Measurements from ENCODE around the gene CDK5RAP3. TPM values are rescaled to one million over a fixed set of nuclear protein-coding genes. Genes with fewer than 3 reads are reported as not detected.
A peak's percentile ranks its signal among the peaks of the same experiment; 100 is the strongest.

CDK5RAP3 gene
- total RNA-seq, 6 experiments from 2014 or later: 47.3 to 119 (median 99.7) TPM

DNA sequence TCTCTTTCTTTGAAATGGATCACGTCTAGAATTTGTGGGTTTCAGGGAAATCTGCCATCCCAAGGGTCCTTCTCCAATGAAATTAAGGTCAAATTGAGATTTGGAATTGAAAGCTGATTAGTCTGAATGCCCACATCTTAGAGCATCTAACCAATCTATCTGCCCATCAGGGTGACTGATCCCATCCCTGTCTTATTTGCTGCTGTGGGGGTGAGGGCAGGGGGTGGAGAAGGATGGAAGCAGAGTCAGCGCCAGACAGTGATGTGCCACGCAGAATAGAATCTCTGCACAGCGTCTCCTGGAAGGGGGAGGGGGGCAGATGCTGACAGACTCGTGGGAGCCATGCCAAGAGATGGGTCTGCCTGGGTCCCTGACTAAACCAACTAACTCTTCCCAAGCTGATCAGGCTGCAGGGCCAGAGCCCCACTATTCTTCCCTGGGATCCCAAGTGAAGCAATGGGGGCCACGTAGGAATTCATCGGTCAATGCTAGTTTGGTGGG lies 32.1 kb downstream of the CDK5RAP3 start:
- intact Hi-C loops (cut with DNase I): no loop called here
- 51% methylated on average over 6 of the region's 7 CpGs for WGBS (ENCODE audit: insufficient coverage, low coverage, low lambda C conversion rate, missing lambda C conversion rate)
- DNase-seq (no peak), ATAC-seq (peak in 1 of 4 donors; percentile 21)
- TF ChIP-seq POLR2A (IDR thresholded peaks at IDR 0.05): no peak
- no peak for TF ChIP-seq CTCF (IDR thresholded peaks at IDR 0.05)
- no peaks in the 10 kb centered on the region for H3K4me1 ChIP-seq
- H3K27ac ChIP-seq: peak overlapping the region in 1 of 3 donors; percentile 12
- H3K36me3 ChIP-seq: no peaks in the 10 kb centered on the region
- H3K27me3 ChIP-seq: no peaks in the 10 kb centered on the region
- no peaks in the 10 kb centered on the region for H3K9me3 ChIP-seq
- H3K4me3 ChIP-seq: no peak overlapping the region

DNA sequence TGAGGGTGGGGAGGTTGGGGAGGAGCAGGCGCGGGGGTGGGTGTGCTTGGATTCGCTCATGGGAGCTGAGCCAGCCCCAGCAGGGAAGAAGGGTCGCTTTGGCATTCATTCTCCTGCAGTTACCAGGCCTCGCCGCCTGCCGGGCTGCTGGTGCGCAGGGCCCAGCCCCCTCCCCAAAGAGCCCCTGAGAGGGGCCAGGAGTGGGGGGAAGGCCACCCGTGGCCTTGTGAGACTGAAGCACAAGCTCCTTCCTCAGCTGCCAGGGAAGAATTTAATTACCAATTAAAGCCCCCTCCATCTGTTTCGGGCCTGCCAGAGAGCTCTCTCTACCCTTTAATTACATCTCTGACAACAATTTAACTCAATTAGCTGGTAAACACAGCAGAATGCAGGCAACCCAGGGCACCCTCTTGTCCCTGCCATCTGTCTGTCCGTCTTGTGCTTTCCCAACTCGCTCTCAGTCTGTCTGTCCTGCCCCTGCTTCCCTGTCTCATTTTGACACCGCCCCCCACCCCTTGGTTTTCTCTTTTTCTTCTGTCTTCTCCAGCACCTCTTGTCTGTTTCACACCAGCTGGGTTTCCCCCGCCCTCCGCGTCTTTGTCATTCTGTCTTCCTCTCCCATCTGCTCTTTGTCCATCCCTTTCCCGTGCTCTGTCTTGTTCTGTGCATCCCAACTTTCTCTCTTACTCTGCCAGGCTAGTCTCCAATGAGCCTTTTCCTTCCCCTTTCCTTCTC lies 32.7 kb downstream of the CDK5RAP3 start:
- Histone ChIP-seq H3K4me3 (no peak overlapping the region), H3K27ac (peak overlapping the region in 1 of 3 donors; percentile 12), H3K4me1 (no peaks in the 10 kb centered on the region), H3K9me3 (no peaks in the 10 kb centered on the region), H3K27me3 (no peaks in the 10 kb centered on the region), H3K36me3 (no peaks in the 10 kb centered on the region)
- ATAC-seq (peak in 1 of 4 donors; percentile 14), DNase-seq (no peak)
- intact Hi-C loops (cut with DNase I): no loop called here
- WGBS (ENCODE audit: insufficient coverage, low coverage, low lambda C conversion rate, missing lambda C conversion rate): 57% methylated on average over 8 of the region's 17 CpGs
- no peak for TF ChIP-seq POLR2A (IDR thresholded peaks at IDR 0.05)
- TF ChIP-seq CTCF (IDR thresholded peaks at IDR 0.05): no peak

GRCh38 chr17:48004983-48005382 lies 34.1 kb downstream of the CDK5RAP3 start:
- ATAC-seq: no peak
- TF ChIP-seq POLR2A (IDR thresholded peaks at IDR 0.05): no peak
- intact Hi-C loops (cut with DNase I): no loop called here

GRCh38 chr17:48006936-48007709 lies 36.2 kb downstream of the CDK5RAP3 start:
- H3K27me3 ChIP-seq: peaks cover 0 to 9% of the 10 kb centered on the region in 2 donors
- TF ChIP-seq CTCF (IDR thresholded peaks at IDR 0.05) (no peak), POLR2A (IDR thresholded peaks at IDR 0.05) (no peak)
- ATAC-seq (no peak), DNase-seq (peak in 1 of 3 donors; percentile 14)
- no peaks in the 10 kb centered on the region for H3K36me3 ChIP-seq
- no peak overlapping the region for H3K27ac ChIP-seq
- no peak overlapping the region for H3K4me3 ChIP-seq
- H3K9me3 ChIP-seq: no peaks in the 10 kb centered on the region
- 65% methylated on average over 11 of the region's 12 CpGs for WGBS (ENCODE audit: insufficient coverage, low coverage, low lambda C conversion rate, missing lambda C conversion rate)
- intact Hi-C loops (cut with DNase I): no loop called here
- peaks cover 0 to 8% (median 0%) of the 10 kb centered on the region in 4 donors for H3K4me1 ChIP-seq

More at GRCh38 chr17:48004983-48005382, 34.1 kb downstream of the CDK5RAP3 start:
- 33% methylated on average over 1 of the region's 3 CpGs for WGBS (ENCODE audit: insufficient coverage, low coverage, low lambda C conversion rate, missing lambda C conversion rate)
- no peak overlapping the region for H3K4me3 ChIP-seq
- no peaks in the 10 kb centered on the region for H3K27me3 ChIP-seq
- no peaks in the 10 kb centered on the region for H3K4me1 ChIP-seq
- H3K9me3 ChIP-seq: no peaks in the 10 kb centered on the region
- H3K27ac ChIP-seq: no peak overlapping the region
- H3K36me3 ChIP-seq: no peaks in the 10 kb centered on the region
- DNase-seq: no peak
